IMR-90 (cell line): ENCODE results near the gene ELL2. TPM values are rescaled to one million over a fixed set of nuclear protein-coding genes. Genes with fewer than 3 reads are reported as not detected.

ENCODE experiments used
- ATAC-seq: fragments of 200-7000 bp; cut with Tn5 transposase; 2 replicates; pipeline ENCODE4 v1.9.1; 2020; ENCODE audit warnings: low read depth, mild to moderate bottlenecking, moderate library complexity
- BruUV-seq: library from RNA; stranded (reverse); fragments of 400-500 nt; replicated peaks from 2 replicates; lab custom pipeline; 2021; lab: Mats Ljungman, UMichigan
- CTCF ChIA-PET: fragments of 300-600 bp; formaldehyde crosslinking; extraction: SDS; loops from one replicate; lab custom pipeline; 2021; ENCODE audit warnings: antibody characterized with exemption; lab: Yijun Ruan, JAX
- POLR2A ChIA-PET: fragments of 300-600 bp; sonication (Branson Sonifier 250); formaldehyde crosslinking; loops from one replicate; lab custom pipeline; 2022; ENCODE audit warnings: antibody characterized with exemption; ENCODE audit not compliant: unreplicated experiment; lab: Charles Lee
- DNase-seq: peaks from one replicate; pipeline ENCODE4 v3.0.0; 2013
- H2AFZ ChIP-seq: replicated peaks from 2 replicates; pipeline ENCODE3; 2013; ENCODE audit warnings: low read length, mild to moderate bottlenecking; ENCODE audit not compliant: poor library complexity
- H2AK5ac ChIP-seq: 2 replicates; pipeline ENCODE4 v1.6.1; 2013; ENCODE audit warnings: low read depth, low read length, inconsistent platforms
- H2AK9ac ChIP-seq: replicated peaks from 2 replicates; pipeline ENCODE3; 2013; ENCODE audit warnings: mild to moderate bottlenecking, low read depth, low read length, moderate library complexity; ENCODE audit not compliant: poor library complexity
- H2BK120ac ChIP-seq: 2 replicates; pipeline ENCODE4 v1.6.1; 2013; ENCODE audit warnings: low read depth, low read length, inconsistent platforms
- H2BK15ac ChIP-seq: 3 replicates; pipeline ENCODE4 v1.6.1; 2013; ENCODE audit warnings: low read depth, low read length, inconsistent platforms
- H2BK20ac ChIP-seq: 2 replicates; pipeline ENCODE4 v1.6.1; 2013; ENCODE audit warnings: low read depth, mild to moderate bottlenecking, inconsistent platforms, low read length, moderate library complexity
- H2BK5ac ChIP-seq: 2 replicates; pipeline ENCODE4 v1.6.1; 2013; ENCODE audit warnings: mild to moderate bottlenecking, low read depth, low read length, inconsistent platforms; ENCODE audit not compliant: poor library complexity, severe bottlenecking
- H3K14ac ChIP-seq: replicated peaks from 2 replicates; pipeline ENCODE4 v1.6.1; 2013; ENCODE audit warnings: low read depth, low read length, inconsistent platforms
- H3K18ac ChIP-seq: 2 replicates; pipeline ENCODE4 v1.6.1; 2013; ENCODE audit warnings: low read depth, low read length, control low read depth
- H3K23ac ChIP-seq: 2 replicates; pipeline ENCODE4 v1.6.1; 2013; ENCODE audit warnings: low read depth, low read length, inconsistent platforms
- H3K27ac ChIP-seq: 2 replicates; pipeline ENCODE4 v1.5.1; 2013; ENCODE audit warnings: mild to moderate bottlenecking, control low read depth, low read length; ENCODE audit not compliant: insufficient read depth
- H3K27me3 ChIP-seq: 2 replicates; pipeline ENCODE4 v1.6.1; 2013; ENCODE audit warnings: low read length; ENCODE audit not compliant: control insufficient read depth, insufficient read depth
- H3K36me3 ChIP-seq: 2 replicates; pipeline ENCODE4 v1.6.1; 2013; ENCODE audit warnings: low read length, mixed read lengths; ENCODE audit not compliant: control insufficient read depth, insufficient read depth
- H3K4ac ChIP-seq: 2 replicates; pipeline ENCODE4 v1.6.1; 2013; ENCODE audit warnings: low read depth, low read length, inconsistent platforms
- H3K4me1 ChIP-seq: 2 replicates; pipeline ENCODE4 v1.6.1; 2013; ENCODE audit warnings: low read length, mixed read lengths; ENCODE audit not compliant: control insufficient read depth, insufficient read depth
- H3K4me2 ChIP-seq: 2 replicates; pipeline ENCODE4 v1.6.1; 2013; ENCODE audit warnings: low read depth, mild to moderate bottlenecking, control low read depth, low read length, moderate library complexity
- H3K4me3 ChIP-seq: 2 replicates; pipeline ENCODE4 v1.5.1; 2013; ENCODE audit warnings: low read depth, mild to moderate bottlenecking, control low read depth, low read length, moderate library complexity; ENCODE audit not compliant: insufficient read depth
- H3K56ac ChIP-seq: 2 replicates; pipeline ENCODE4 v1.6.1; 2013; ENCODE audit warnings: low read length, inconsistent platforms; ENCODE audit not compliant: insufficient read depth; ENCODE audit errors: extremely low read depth
- H3K79me1 ChIP-seq, 2 experiments: 2 replicates each; pipeline ENCODE4 v1.6.1; 2013; ENCODE audit warnings: low read length in 2 of 2, inconsistent platforms in 1 of 2, low read depth in 1 of 2
- H3K9ac ChIP-seq: 2 replicates; pipeline ENCODE4 v1.6.1; 2013; ENCODE audit warnings: low read depth, low read length, control low read depth
- H3K9me1 ChIP-seq: 2 replicates; pipeline ENCODE4 v1.6.1; 2013; ENCODE audit warnings: low read length, inconsistent platforms; ENCODE audit not compliant: insufficient read depth
- H3K9me3 ChIP-seq: 2 replicates; pipeline ENCODE4 v1.6.1; 2013; ENCODE audit warnings: low read length; ENCODE audit not compliant: control insufficient read depth, insufficient read depth
- H4K20me1 ChIP-seq: 2 replicates; pipeline ENCODE4 v1.6.1; 2013; ENCODE audit warnings: low read length, inconsistent platforms; ENCODE audit not compliant: insufficient read depth
- H4K5ac ChIP-seq: 2 replicates; pipeline ENCODE4 v1.6.1; 2013; ENCODE audit warnings: mild to moderate bottlenecking, low read depth, low read length, control low read depth
- H4K8ac ChIP-seq, 2 experiments: 2 replicates each; pipeline ENCODE4 v1.6.1; 2013; ENCODE audit warnings: low read depth in 2 of 2, low read length in 2 of 2, control low read depth in 1 of 2, inconsistent platforms in 1 of 2
- H4K91ac ChIP-seq: 2 replicates; pipeline ENCODE4 v1.6.1; 2013; ENCODE audit warnings: low read depth, low read length, inconsistent platforms; ENCODE audit not compliant: insufficient read depth
- BHLHE40 ChIP-seq: fragments of 150-350 bp; IDR thresholded peaks from 2 replicates; pipeline ENCODE4 v1.6.1; 2016; ENCODE audit warnings: mild to moderate bottlenecking, low read depth, low read length
- CEBPB ChIP-seq: IDR thresholded peaks from 2 replicates; pipeline ENCODE4 v1.6.1; 2012; ENCODE audit warnings: low read depth, low read length, improper control_type of control experiment
- FOS ChIP-seq: fragments of 150-350 bp; IDR thresholded peaks from 2 replicates; pipeline ENCODE4 v1.6.1; 2016; ENCODE audit warnings: low read depth, low read length
- MXI1 ChIP-seq: IDR thresholded peaks from 2 replicates; pipeline ENCODE4 v1.6.1; 2012; ENCODE audit warnings: low read depth, mild to moderate bottlenecking, low read length, moderate library complexity, borderline replicate concordance
- RCOR1 ChIP-seq: IDR thresholded peaks from 2 replicates; pipeline ENCODE4 v1.6.1; 2012; ENCODE audit warnings: mild to moderate bottlenecking, low read length, improper control_type of control experiment; ENCODE audit not compliant: insufficient replicate concordance
- RFX5 ChIP-seq: IDR thresholded peaks from 2 replicates; pipeline ENCODE4 v1.8.0; 2012; ENCODE audit warnings: low read depth, mild to moderate bottlenecking, low read length, moderate library complexity
- USF2 ChIP-seq: fragments of 150-350 bp; IDR thresholded peaks from 2 replicates; pipeline ENCODE4 v1.6.1; 2017; ENCODE audit warnings: mild to moderate bottlenecking, antibody characterized with exemption, low read length, low read depth
- WGBS, 2 experiments: methylation state at CpG; one replicate each; pipeline versions ENCODE4 v1.1.5 to v1.1.7; 2013; ENCODE audit warnings: missing lambda C conversion rate in 2 of 2; ENCODE audit not compliant: insufficient read length in 1 of 2; ENCODE audit errors: extremely low coverage in 2 of 2; 5-methylcytosine and 5-hydroxymethylcytosine counted together
- dilution Hi-C: fragments of 300-500 bp; cut with HindIII; formaldehyde crosslinking; loops from one replicate; pipeline ENCODE4 v1.14.3; 2018; ENCODE audit warnings: low sequenced_read_pairs; ENCODE audit not compliant: unreplicated experiment
- in situ Hi-C: fragments of 300-500 bp; cut with MboI; formaldehyde crosslinking; loops from 3 replicates; pipeline ENCODE4 v1.14.3; 2019; ENCODE audit warnings: low sequenced_read_pairs, inconsistent platforms, mixed read lengths
- intact Hi-C: fragments of 100-400 bp; cut with micrococcal nuclease; formaldehyde crosslinking; loops from 2 replicates; pipeline ENCODE4 v1.10.0; 2022
- polyA plus RNA-seq, 3 experiments: library from polyadenylated mRNA; depleted of rRNA; stranded (reverse); fragments of >200 nt; gene quantifications; 2 replicates each; pipeline ENCODE4 v1.2.3, GENCODE V29; 2012; ENCODE audit warnings: low replicate concordance in 1 of 3
- total RNA-seq: library from RNA; depleted of rRNA; stranded (reverse); fragments of >200 nt; gene quantifications from 2 replicates; pipeline ENCODE4 v1.2.3, GENCODE V29; 2012

ELL2 gene
- total and polyA plus RNA-seq, 2 of the 4 experiments (the other 2 are of a cell fraction): 61.4 to 92.5 TPM

DNA sequence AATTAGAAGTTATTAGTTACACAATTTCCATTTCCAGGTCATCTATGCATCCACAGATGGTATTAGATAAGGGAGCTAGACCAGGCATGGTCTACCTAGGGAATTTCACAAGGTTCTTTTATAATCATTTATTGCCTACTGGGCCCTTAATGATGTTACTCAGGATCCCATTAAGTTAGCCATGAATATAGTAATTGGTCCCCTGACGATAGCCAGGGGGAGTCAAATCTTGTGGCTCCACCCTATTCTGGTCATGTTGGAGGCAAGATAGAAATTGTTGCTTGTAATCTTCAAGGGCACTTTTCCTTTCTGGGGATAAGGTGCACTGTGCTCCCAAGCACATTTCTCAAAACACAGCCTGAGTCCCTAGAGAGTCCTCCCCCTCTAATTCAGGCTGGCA, 14.1 kb upstream of the ELL2 start:
- no peak overlapping the region for H3K14ac ChIP-seq
- no peak overlapping the region for H4K5ac ChIP-seq
- no peak overlapping the region for H3K4ac ChIP-seq
- H3K9me1 ChIP-seq: peaks cover 6% of the 10 kb centered on the region; the same call in 1 of the 2 replicates
- no peak overlapping the region for H3K9ac ChIP-seq
- no peak overlapping the region for H2BK5ac ChIP-seq
- no CpG with 5 or more reads among the region's 1 CpG for WGBS, 2 experiments
- CTCF ChIA-PET: no interaction called here
- no peaks in the 10 kb centered on the region for H3K27me3 ChIP-seq
- H2BK20ac ChIP-seq: no peak overlapping the region
- H3K4me2 ChIP-seq: no peak overlapping the region
- peaks cover 8 to 11% of the 10 kb centered on the region in 2 experiments; a peak in 3 of 4 replicates for H3K79me1 ChIP-seq
- H3K27ac ChIP-seq: 0 out of 2 replicates have a peak overlapping the region, but pooled peaks have one; percentile 3
- H3K18ac ChIP-seq: 0 out of 2 replicates have a peak overlapping the region, but pooled peaks have one; percentile 31
- H3K56ac ChIP-seq: no peak overlapping the region
- H4K91ac ChIP-seq: no peak overlapping the region
- in situ Hi-C loops (no loop called here), intact Hi-C loops (no loop called here), dilution Hi-C loops (no loop called here)
- no peak overlapping the region for H2AK9ac ChIP-seq
- H4K20me1 ChIP-seq: no peaks in the 10 kb centered on the region
- H3K4me3 ChIP-seq: no peak overlapping the region
- H3K36me3 ChIP-seq: no peaks in the 10 kb centered on the region
- H2AK5ac ChIP-seq: peak overlapping the region; percentile 2; the same call in 1 of the 2 replicates
- TF ChIP-seq USF2 (no peak), RFX5 (no peak), BHLHE40 (no peak), RCOR1 (no peak), MXI1 (no peak), CEBPB (no peak), FOS (no peak)
- POLR2A ChIA-PET: no interaction called here
- no peak overlapping the region for H4K8ac ChIP-seq
- peaks cover 10% of the 10 kb centered on the region for H3K4me1 ChIP-seq
- H2BK15ac ChIP-seq: 0 out of 3 replicates have a peak overlapping the region, but pooled peaks have one; percentile 0
- H2AFZ ChIP-seq: no peak overlapping the region
- ATAC-seq: no peak
- no peaks in the 10 kb centered on the region for H3K9me3 ChIP-seq
- H2BK120ac ChIP-seq: no peak overlapping the region
- no peak overlapping the region for H3K23ac ChIP-seq
- no TSS peak for BruUV-seq
- no peak for DNase-seq
